GM19025 (cell line): ENCODE measurements around the gene EVA1B.

Experiments
- ATAC-seq: cut with Tn5 transposase; IDR thresholded peaks from one replicate; pipeline ENCODE4 v1.9.1; 2021; ENCODE audit warnings: mild to moderate bottlenecking, low read depth, moderate library complexity; ENCODE audit not compliant: unreplicated experiment

The EVA1B gene, protein sequence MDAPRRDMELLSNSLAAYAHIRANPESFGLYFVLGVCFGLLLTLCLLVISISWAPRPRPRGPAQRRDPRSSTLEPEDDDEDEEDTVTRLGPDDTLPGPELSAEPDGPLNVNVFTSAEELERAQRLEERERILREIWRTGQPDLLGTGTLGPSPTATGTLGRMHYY

DNA sequence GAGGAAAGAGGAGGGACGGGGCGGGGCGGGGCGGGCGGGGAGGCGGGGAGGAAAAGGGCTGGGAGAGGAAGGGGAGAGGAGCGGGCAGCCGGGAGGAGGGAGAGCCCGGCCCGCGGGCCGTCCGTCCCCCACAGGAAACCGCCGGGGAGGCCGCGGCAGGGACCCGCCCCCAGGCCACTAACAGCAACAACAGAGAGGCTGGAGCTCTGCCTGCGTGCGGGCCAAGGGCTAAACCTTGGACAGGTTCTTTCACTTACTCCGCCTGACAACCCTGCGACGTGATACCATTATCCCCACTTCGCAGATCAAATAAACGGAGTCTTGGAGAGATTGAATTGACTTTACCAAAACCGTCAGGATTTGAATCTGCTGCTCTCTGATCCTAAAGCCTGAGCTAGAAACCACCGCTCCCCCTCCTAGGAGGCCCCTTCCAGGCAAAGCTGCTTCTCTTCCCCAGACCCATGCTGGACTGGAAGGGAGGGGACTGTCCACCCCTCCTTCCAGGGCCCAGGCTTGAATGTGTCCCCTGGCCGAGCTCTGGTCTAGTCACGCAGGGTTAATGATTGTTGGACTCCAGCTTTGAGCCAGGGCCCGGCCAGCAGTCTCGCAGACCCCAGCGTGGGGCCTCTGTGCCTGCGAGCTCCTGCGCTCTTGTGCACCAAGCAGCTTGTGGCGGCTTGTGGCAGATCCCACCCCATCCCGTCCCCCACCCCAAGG, at the start of gene EVA1B:
EVA1B (minus strand) TSS at position 10 of the 717 bp plus-strand sequence. CDS start 608 bp downstream, outside the sequence.
- ATAC-seq = no peak

DNA sequence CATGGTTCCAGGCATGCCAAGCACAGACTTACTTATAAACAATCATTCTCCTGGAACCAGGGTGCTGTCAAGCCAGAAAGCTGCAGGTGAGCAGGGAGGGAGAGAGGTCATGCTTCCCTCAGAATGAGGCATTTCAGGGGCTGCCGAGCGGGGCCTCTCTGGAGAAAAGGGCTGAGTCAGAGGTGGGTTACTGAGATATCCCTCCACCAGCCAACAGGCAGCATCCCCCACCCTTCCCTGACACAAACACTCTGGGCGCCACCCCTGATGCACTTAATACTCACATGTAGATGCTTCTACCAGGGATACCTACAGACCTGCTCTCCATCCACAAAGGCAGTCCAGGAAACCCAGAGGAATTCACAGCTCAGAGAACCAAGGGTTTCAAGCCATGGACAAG, 49.2 kb upstream of the EVA1B start:
- no peak for ATAC-seq

DNA sequence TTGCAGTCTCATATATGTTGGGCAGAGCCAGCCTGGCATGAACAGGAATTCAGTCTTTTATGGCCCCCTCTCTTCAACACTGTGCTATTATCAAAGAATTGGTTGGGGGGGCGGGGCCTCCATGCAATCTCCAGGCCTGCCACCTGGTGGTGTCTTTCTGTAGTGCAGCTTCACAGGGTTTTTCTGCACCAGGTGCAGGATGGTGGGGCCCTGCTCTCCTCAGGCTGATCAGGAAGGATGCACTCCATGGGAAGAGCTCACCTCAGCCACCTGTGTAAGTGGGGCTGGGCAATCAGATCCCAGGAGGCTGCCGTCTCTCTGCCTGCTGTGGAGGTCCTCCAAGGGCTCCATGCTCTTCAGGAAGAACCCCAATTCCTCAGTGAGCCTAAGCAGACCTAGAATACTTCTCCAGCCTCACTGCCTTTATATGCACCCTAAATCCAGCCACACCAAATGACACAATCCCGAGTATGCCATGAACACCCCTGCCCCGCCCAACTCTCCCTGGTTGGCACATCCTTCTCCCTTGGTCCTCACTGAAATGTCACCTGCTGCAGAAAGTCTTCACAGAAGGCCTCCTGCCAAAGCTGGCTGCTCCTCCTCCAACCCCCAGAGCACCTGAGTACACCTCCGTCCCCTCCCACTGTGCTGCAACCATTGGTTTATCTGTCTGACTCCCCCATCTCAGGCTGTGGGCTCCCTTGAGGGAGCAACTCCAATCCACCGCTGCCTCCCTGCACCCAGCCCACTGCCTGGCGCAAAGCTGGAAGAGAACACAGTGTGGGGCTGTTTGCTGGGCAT, 45.8 kb upstream of the EVA1B start:
- ATAC-seq = no peak

- ATAC-seq = no peak
Observed at GRCh38 chr1:36367798-36368197, 44.4 kb upstream of the EVA1B start.

- ATAC-seq = no peak
Observed at GRCh38 chr1:36367066-36367465, 43.6 kb upstream of the EVA1B start.

GRCh38 chr1:36366091-36366661, 42.7 kb upstream of the EVA1B start:
- ATAC-seq = no peak

DNA sequence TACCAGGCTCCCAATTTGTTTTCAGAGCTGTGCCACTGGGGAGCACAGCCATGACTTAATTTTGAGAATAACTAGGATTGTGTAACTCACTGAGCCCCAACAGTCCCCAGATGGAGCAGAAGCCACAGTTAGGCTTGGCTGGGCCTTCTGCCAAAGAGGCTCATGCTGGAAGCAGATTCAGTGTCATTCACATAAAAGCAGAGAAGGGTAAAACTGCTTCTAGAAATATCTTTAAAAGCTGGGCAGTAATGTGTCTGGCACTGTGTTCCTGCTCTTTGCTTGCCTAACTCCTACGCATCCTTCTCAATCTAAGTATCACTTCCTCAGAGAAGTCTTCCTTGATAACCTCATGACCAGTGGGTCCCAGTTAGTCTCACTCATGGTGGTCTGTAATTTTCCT, 41.9 kb upstream of the EVA1B start:
- no peak for ATAC-seq

DNA sequence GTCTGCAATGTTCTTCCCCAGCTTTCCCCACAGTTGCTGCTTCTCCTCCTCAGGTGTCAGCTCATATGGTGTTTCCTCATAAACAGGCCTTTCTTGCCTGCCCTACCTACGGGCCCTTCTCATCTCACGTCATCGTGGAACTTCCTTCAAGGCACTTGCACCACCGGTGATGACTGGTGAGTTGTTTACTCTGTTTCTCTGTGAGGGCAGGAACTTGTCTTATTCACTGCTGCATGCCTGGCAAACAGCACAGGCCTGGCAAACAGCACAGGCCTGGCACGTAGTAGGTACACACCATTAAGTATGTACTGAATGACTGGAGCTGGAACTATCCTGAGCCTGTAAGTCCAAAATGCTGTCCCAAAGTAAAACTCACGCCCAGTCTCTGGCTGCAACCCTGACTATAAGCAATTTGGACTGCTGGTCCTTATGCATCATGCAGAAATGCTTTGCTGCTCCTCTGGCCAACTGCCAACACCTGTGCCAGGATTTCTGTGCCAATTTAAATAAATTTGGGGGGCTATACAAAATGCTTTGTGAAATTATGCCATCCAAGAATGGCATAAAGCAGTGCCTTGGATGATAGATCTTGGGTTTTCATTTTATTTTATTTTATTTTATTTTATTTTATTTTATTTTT, 36.6 kb upstream of the EVA1B start:
- ATAC-seq = no peak

GRCh38 chr1:36359383-36359782, 35.9 kb upstream of the EVA1B start:
- ATAC-seq = no peak

DNA sequence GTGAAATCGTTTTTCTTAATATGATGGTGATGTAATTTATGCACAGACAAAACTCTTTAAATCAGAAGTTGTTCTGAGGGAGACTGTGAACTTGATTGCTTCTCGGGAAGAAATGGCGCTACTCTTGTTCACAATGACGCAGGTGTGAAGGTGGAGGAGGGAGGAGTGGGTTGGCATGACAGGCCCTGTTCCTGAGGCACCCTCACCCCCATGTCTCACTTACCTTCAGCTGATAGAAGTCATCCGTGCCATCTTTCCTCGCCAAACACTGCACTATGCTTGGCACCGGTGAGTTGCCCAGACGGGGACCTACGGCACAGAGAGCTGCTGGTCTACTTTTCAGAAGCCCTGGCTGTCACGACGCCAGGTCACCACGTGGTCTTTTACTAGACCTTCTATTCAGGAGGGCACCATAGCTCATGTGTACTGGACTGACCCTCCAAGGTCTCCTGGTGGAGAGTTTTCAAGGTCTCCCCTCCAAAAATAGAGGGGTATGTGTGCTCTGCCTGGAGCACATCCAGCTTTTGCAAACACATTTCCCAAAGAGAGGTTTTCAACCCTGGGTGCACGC, 35.2 kb upstream of the EVA1B start:
- no peak for ATAC-seq

GRCh38 chr1:36355811-36356210, 32.4 kb upstream of the EVA1B start:
- no peak for ATAC-seq

DNA sequence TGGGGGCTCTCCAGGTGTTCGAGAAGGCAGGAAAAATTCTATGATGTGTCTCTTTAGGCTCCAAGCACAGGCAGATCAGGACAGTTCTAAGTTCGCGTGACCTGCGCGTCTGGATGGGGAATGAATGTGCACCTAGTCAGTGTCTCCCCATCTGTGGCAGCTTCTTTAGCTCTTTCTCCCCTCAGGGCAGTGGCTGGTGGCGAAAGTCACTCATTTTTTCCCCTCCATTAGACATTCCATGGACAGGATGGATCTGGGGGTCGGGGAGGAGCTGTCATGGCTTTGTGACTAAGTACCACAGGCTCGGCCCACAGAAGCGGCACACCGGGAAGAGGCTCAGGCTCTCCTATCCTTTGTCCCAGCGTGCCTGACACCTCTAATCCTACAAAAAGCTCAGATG, 31.0 kb upstream of the EVA1B start:
- no peak for ATAC-seq

DNA sequence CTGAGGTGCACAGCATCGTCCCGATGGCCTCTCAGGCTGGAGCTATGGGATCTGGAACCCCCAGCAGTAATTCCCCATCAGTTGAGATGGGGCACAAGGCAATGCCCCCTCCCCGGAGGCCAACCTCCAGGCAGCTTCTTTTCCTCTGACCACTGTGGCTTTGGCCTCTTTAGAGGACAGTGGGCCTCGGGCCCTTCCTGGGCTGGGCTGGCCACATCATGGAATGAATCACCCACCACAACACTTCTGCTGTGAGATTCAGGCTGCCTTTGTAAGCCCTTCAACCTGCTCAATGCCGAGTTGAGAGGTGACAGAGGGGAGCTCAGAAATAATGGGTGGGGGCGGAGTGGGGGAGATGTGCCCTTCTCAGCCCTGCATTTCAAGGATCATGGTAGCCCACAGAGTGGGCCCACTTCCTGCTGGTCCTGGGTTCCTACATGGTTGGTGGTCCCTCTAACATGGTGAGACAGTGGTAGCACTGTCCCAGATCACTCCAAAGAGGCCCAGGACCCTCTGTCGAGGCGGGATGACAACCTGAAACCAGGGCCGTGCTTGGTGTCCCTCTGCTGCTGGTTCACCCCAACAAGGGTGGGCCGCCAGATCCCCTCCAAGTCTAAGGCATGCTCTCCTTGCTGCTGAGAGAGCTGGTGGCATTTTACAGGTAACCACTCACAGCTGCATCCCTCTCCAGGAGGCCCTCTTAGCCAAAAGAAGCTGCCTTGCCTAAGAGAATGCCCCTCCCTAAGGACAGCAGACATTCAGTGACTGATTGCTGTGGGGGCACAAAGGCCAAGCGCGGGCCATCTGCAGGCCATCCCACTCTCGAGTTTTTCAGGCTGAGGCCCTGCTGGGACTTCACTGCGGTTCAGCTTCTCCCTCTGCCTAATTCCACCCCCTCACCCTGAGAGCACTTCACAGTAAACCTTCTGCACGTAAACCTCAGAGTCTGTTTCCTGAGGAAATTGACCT, 29.7 kb upstream of the EVA1B start:
- no peak for ATAC-seq

DNA sequence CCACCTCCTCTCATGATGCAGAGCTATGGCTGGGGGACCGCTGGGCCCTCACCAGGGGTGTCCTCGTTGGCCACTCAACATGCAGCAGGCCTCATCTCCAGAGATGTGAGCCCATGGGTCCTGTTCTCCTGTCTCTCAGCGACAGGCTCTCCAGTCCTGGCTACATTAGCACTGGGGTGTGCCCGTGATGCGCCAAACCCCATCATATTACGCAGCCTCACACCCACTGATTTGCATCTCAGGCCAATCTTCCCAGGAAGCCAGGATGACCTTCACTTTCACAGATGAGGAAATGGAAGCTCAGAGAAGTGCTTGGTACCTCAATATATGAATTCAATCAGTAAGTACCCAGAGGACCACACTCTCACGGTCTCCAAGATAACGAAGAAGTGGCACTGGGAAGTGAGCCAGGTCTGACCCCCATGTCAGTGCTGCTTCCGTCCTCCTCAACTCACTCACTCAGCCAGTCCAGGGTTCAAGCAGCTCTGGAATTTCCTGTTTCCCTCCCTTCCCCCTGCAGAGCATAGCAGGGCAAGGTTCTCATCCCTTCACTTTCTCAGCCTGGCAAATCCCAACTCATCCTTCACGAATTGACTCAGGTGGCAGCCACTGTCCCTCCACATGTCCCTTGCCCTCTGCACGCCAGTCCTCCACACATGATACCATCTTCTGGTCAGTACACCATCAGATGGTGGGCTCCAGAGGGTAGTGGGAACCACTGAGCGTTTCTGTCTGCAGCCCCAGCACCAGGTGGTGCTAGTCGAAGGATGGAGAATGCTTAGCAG, 28.9 kb upstream of the EVA1B start:
- no peak for ATAC-seq

- ATAC-seq = no peak
Observed at GRCh38 chr1:36351227-36351977, 28.0 kb upstream of the EVA1B start.

DNA sequence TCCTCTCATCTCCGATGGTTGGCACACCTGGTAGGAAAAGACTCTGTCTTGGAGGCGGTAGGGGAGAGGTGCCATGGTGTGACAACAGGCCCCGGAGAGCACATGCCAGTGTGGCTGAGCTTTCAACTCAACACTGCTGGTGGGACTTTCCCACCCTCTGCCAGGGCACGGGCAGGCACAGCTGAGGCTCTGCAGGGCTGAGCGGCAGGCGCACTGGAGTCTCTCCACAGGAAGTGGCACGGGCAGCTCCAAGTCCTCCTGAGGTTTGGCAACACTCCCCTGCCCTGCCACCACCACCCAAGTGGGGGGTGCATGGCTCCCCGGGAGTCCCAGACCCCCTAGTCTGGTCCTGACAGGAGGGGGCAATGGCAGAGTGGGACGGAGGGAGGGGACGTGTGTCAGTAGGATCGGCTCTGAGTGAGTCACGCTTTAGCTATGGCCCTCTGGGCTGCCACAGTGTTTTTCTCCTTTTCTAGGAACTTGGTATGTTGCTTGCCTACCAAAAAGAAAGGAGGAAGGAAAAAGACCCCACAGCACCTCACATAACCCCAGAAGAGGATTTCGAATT, 27.3 kb upstream of the EVA1B start:
- ATAC-seq = no peak

DNA sequence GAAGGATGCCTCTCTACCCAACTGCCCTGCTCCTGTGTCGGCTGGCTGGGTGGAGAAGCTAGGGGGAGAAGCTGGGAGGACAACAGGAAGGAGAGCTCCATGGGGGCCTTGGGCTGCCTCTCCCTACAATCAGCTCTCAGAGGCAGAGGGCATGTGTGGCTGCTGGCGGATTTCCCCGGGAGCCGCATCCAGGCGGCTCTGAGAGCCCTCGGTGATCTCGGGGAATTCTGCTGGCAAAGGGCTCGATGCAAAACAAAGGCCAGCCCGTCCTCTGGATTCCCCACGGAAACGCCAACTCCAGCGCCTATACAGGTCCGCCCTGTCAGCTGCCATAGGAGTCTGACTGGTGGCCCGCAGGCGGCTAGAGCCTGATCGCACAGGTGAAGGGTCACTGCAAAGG, 26.4 kb upstream of the EVA1B start:
- ATAC-seq = no peak
